Dendritic cell treated with granulocyte-macrophage colony-stimulating factor and Interleukin-4, amounts not matched to agents 40 ng/mL and 50 ng/mL, for 4 days (primary cell): ENCODE results near the gene REM1.
A peak's percentile ranks its signal among the peaks of the same experiment; 100 is the strongest.

Experiments
- H3K27ac Mint-ChIP-seq: one replicate; pipeline ENCODE4 v1.8.0; 2022; ENCODE audit warnings: mild to moderate bottlenecking, mixed read lengths
- H3K27me3 Mint-ChIP-seq: one replicate; pipeline ENCODE4 v1.8.0; 2022; ENCODE audit warnings: mild to moderate bottlenecking, mixed read lengths
- H3K36me3 Mint-ChIP-seq: one replicate; pipeline ENCODE4 v1.8.0; 2022; ENCODE audit warnings: low read depth, mixed read lengths
- H3K4me1 Mint-ChIP-seq: one replicate; pipeline ENCODE4 v1.8.0; 2022; ENCODE audit warnings: low read depth, mixed read lengths
- H3K4me3 Mint-ChIP-seq: one replicate; pipeline ENCODE4 v1.8.0; 2022; ENCODE audit warnings: mild to moderate bottlenecking, moderate library complexity, mixed read lengths
- H3K9me3 Mint-ChIP-seq: one replicate; pipeline ENCODE4 v1.8.0; 2022; ENCODE audit warnings: mixed read lengths
- intact Hi-C: fragments of 100-400 bp; cut with micrococcal nuclease; formaldehyde crosslinking; loops from one replicate; pipeline ENCODE4 v1.15.0; 2022

The REM1 gene

DNA sequence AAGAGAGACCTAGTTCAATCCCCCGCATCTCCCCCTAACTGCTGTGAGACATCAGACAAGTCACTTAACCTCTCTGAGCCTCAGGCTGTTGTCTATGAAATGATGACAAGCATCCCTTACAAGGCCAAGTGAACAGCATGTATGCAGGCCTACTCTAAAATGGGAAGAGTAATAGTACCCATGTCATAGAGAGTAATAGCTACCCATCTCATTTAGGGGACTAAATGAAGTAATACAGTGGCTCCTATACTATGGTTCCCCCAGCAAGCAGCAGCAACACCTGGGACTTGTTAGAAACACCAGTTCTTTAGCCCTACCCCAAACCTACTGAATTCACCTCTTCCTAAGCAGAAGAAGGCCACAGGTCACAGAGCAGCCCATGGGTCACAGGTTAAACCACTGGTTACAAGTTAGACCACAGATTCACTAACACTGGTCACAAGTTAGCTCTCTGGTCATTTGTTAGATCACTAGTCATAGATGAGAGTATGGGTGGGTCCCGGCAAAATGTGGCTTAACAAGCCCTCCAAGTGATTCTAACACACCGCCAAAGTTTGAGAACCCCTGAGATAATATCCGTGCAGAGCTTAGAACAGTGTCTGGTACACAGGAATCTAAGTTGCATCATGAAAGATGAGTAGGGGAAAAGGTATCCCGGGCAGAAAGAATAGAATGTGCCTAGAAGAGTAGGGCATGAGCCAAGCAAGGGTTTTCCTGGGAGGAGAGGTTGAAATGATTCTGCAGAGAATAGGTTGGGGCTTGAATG is 1.6 kb upstream of the REM1 start:
- Mint-ChIP-seq H3K27me3 (peaks cover 38% of the 10 kb centered on the region), H3K9me3 (no peaks in the 10 kb centered on the region), H3K4me1 (peaks cover 28% of the 10 kb centered on the region), H3K36me3 (no peaks in the 10 kb centered on the region), H3K4me3 (no peak overlapping the region), H3K27ac (peak overlapping the region; percentile 45)
- intact Hi-C loops: no loop called here

GRCh38 chr20:31474097-31474436 is 1.0 kb upstream of the REM1 start:
- H3K27me3 Mint-ChIP-seq: peaks cover 41% of the 10 kb centered on the region
- intact Hi-C loops: no loop called here
- H3K4me1 Mint-ChIP-seq: peaks cover 28% of the 10 kb centered on the region
- peak overlapping the region; percentile 45 for H3K27ac Mint-ChIP-seq
- H3K36me3 Mint-ChIP-seq: no peaks in the 10 kb centered on the region
- H3K9me3 Mint-ChIP-seq: no peaks in the 10 kb centered on the region
- no peak overlapping the region for H3K4me3 Mint-ChIP-seq

GRCh38 chr20:31475472-31476293 is 595 bp downstream of the REM1 start:
- Mint-ChIP-seq H3K4me3 (no peak overlapping the region), H3K27me3 (peaks cover 41% of the 10 kb centered on the region), H3K36me3 (no peaks in the 10 kb centered on the region), H3K4me1 (peaks cover 28% of the 10 kb centered on the region), H3K27ac (no peak overlapping the region), H3K9me3 (no peaks in the 10 kb centered on the region)
- intact Hi-C loops: no loop called here

DNA sequence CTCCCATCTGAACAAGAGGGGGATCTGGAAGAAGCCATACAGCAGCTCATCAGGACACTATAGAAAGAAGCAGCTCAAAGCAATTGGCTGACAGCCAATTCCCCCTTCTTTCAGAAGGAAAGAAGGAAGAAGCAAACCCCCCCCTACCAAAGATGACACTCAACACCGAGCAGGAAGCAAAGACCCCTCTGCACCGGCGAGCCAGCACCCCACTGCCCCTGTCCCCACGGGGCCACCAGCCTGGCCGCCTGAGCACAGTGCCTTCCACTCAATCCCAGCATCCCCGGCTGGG is 1.2 kb downstream of the REM1 start:
- Mint-ChIP-seq H3K4me1 (peaks cover 28% of the 10 kb centered on the region), H3K9me3 (no peaks in the 10 kb centered on the region), H3K4me3 (no peak overlapping the region), H3K27ac (no peak overlapping the region), H3K36me3 (no peaks in the 10 kb centered on the region), H3K27me3 (peaks cover 43% of the 10 kb centered on the region)
- intact Hi-C loops: no loop called here

DNA sequence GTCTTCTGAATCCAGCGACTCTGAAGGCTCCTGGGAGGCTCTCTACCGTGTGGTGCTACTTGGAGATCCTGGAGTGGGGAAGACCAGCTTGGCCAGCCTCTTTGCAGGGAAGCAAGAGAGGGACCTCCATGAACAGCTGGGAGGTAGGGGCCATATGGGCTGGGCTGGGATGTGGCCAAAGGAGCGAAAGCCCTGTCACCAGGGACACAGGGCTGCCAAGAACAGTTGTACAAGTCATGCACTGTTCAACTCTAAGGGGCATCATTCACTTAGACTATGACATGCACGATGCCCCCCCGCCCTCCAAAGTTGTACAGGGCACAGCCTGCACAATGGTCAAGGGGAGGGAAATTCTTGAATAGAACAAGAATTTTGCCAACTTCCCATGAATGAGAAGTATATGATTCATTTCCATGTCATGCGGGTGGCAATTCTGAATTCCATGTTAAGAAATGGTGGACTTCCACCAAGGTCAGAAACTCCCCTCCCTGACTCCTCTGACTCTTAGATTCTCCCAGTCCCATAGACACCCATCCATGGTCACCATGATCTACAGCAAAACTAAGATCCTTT is 1.6 kb downstream of the REM1 start:
- Mint-ChIP-seq H3K4me1 (peaks cover 28% of the 10 kb centered on the region), H3K9me3 (no peaks in the 10 kb centered on the region), H3K36me3 (no peaks in the 10 kb centered on the region), H3K27me3 (peaks cover 43% of the 10 kb centered on the region), H3K27ac (no peak overlapping the region), H3K4me3 (no peak overlapping the region)
- intact Hi-C loops: no loop called here

DNA sequence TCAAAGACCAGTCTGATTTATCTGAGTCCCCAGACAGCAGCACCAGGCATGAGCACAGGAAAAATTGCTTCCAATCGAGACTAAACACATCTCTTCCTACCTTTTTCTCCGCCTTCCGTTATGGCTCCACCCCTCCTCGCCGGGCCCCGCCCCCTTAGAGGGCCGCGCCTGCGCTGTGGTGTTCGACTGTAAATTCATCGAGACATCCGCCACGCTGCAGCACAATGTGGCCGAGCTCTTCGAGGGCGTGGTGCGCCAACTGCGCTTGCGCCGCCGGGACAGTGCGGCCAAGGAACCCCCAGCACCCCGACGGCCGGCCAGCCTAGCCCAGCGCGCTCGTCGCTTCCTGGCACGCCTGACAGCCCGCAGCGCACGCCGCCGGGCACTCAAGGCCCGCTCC is 8.9 kb downstream of the REM1 start:
- Mint-ChIP-seq H3K9me3 (no peaks in the 10 kb centered on the region), H3K36me3 (no peaks in the 10 kb centered on the region), H3K4me1 (peaks cover 12% of the 10 kb centered on the region), H3K4me3 (no peak overlapping the region), H3K27ac (no peak overlapping the region), H3K27me3 (peaks cover 52% of the 10 kb centered on the region)
- intact Hi-C loops: no loop called here

- H3K27ac Mint-ChIP-seq: no peak overlapping the region
- no peaks in the 10 kb centered on the region for H3K36me3 Mint-ChIP-seq
- H3K9me3 Mint-ChIP-seq: no peaks in the 10 kb centered on the region
- H3K27me3 Mint-ChIP-seq: peaks cover 51% of the 10 kb centered on the region
- no peak overlapping the region for H3K4me3 Mint-ChIP-seq
- intact Hi-C loops: no loop called here
- H3K4me1 Mint-ChIP-seq: peaks cover 12% of the 10 kb centered on the region
These were observed 10.6 kb downstream of the REM1 start for GRCh38 chr20:31485450-31486339.

GRCh38 chr20:31488115-31488514 is 13.0 kb downstream of the REM1 start:
- Mint-ChIP-seq H3K4me1 (peaks cover 12% of the 10 kb centered on the region), H3K36me3 (no peaks in the 10 kb centered on the region), H3K4me3 (no peak overlapping the region), H3K9me3 (no peaks in the 10 kb centered on the region), H3K27ac (no peak overlapping the region), H3K27me3 (peaks cover 46% of the 10 kb centered on the region)
- intact Hi-C loops: no loop called here

DNA sequence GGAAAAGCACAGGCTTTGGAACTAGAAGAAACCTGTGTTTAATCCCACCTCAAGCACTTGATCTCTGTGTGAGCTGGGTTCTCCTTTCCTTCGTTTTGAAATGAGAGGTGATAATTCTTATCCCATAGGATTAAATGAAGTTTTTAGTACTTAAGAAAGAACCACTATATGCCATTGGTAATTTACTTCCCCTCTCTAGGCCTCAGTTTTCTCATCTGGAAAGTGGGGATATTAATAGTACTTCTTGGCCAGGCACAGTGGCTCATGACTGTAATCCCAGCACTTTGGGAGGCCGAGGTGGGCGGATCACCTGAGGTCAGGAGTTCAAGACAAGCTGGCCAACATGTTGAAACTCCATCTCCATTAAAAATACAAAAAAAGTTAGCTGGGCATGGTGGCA is 14.1 kb downstream of the REM1 start:
- H3K9me3 Mint-ChIP-seq: no peaks in the 10 kb centered on the region
- peaks cover 39% of the 10 kb centered on the region for H3K27me3 Mint-ChIP-seq
- intact Hi-C loops: no loop called here
- no peaks in the 10 kb centered on the region for H3K36me3 Mint-ChIP-seq
- H3K4me1 Mint-ChIP-seq: peaks cover 12% of the 10 kb centered on the region
- H3K27ac Mint-ChIP-seq: no peak overlapping the region
- no peak overlapping the region for H3K4me3 Mint-ChIP-seq

DNA sequence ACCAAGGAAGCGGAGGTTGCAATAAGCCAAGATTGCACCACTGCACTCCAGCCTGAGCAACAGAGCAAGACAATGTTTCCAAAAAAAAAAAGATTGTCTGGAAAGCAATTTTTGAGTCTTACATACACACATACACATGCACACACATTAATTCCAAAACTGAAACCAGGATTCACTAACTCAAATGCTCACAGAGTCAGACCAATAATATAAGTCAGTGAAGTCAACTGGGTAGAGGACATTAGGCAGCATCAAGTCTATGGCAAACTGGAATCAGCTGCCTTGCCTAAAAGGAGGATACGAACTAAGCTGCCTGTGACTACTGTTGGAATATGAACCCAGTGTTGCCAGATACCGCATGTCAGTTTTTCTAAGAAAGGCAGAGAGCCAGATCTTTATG is 15.7 kb downstream of the REM1 start:
- Mint-ChIP-seq H3K27me3 (peaks cover 23% of the 10 kb centered on the region), H3K4me1 (peaks cover 7% of the 10 kb centered on the region), H3K9me3 (no peaks in the 10 kb centered on the region), H3K27ac (no peak overlapping the region), H3K4me3 (no peak overlapping the region), H3K36me3 (no peaks in the 10 kb centered on the region)
- intact Hi-C loops: no loop called here

DNA sequence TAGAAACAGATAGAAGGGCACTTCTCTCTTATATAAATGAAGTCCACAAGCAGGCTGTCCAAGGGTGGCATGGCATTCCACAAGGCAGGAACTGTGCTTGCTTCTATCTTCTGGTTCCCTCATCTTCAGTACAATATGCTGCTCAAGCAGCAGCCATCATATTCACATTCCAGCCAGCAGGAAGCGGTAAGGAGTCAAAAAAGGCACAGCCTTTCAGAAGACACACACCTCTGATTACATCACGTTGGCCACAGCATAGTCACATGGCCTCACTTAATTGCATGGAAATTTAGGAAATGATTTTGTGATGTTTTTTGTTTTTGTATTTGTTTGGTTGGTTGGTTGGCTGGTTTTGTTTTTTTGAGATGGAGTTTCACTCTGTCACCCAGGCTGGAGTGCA is 19.0 kb downstream of the REM1 start:
- no peaks in the 10 kb centered on the region for H3K36me3 Mint-ChIP-seq
- intact Hi-C loops: no loop called here
- H3K9me3 Mint-ChIP-seq: no peaks in the 10 kb centered on the region
- H3K4me3 Mint-ChIP-seq: no peak overlapping the region
- no peak overlapping the region for H3K27ac Mint-ChIP-seq
- H3K27me3 Mint-ChIP-seq: peaks cover 14% of the 10 kb centered on the region
- H3K4me1 Mint-ChIP-seq: no peaks in the 10 kb centered on the region

DNA sequence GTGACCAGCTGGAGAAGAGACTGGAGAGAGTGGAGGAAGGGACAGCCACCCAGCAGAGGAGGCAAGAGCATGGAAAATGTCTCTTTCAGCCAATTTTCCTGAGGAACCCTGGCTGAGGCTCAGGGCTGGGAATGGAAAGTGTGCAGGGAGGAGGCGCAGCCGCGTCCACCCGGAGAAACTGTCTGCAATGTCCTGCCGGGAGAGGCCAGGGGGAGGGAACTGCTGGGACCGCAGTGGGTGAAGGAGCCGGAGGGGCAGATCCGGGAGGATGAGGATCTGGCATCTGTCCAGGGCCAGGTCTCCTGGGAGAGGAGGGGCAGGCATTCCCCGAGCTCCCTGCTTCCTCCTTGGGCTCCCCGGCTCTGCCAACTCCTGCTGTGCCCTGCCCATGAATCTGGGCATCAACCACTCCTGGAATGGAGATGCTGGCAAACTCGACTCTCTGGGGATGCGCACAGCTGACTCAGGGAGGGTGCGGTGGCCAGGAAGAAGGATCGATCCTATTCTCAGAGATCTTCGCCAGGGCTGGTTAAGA is 21.7 kb downstream of the REM1 start:
- intact Hi-C loops: no loop called here
- Mint-ChIP-seq H3K36me3 (no peaks in the 10 kb centered on the region), H3K4me1 (no peaks in the 10 kb centered on the region), H3K27ac (no peak overlapping the region), H3K9me3 (no peaks in the 10 kb centered on the region), H3K27me3 (peaks cover 14% of the 10 kb centered on the region), H3K4me3 (no peak overlapping the region)

DNA sequence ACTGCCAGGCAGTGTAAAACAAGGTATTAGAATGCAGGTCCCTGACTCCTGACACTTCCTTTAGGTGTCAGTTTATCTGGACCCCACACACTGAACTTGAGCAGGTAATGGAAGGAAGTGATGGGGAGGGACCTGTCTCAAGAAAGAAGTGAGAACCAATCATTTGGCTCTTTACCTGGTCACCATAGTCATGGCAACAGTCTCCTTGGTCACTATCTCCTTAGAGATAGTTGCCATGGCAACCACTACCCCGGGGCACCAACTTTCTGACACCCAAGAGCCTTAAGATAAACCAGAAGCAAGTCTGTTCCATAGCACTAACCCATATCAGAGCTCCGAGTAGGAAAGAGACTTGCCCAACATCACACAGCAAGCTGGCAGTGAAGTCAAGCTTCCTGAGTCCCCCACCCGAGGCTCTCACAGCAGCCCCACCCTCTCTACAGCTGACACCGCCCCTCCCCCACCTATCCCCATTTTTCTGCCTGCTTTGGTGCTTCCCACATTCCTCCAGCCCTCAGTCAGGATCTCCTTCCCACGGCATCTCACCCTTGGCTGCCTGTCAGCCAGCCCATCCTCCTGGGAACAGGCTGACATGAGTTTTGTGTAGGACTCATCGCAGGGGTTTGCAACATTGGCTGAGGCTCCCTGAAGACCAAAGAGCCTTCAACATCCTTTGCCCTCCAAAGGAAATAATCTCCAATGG is 22.9 kb downstream of the REM1 start:
- Mint-ChIP-seq H3K4me1 (no peaks in the 10 kb centered on the region), H3K4me3 (no peak overlapping the region), H3K27me3 (peaks cover 16% of the 10 kb centered on the region), H3K9me3 (no peaks in the 10 kb centered on the region), H3K27ac (no peak overlapping the region), H3K36me3 (no peaks in the 10 kb centered on the region)
- intact Hi-C loops: no loop called here
